GM21367 (cell line): ENCODE data around the gene IL26.

Experiments used
- ATAC-seq: cut with Tn5 transposase; IDR thresholded peaks from one replicate; pipeline ENCODE4 v1.9.1; 2021; ENCODE audit not compliant: unreplicated experiment

Gene IL26

GRCh38 chr12:68225576-68226476 lies at the start of gene IL26:
Gene IL26, minus strand, starts transcription at chr12:68225810. Its CDS starts 54 bp downstream, at chr12:68225756.
- no peak for ATAC-seq

GRCh38 chr12:68272732-68273131 lies 47.1 kb upstream of the IL26 start:
- no peak for ATAC-seq

GRCh38 chr12:68271346-68271745 lies 45.7 kb upstream of the IL26 start:
- ATAC-seq, result no peak

GRCh38 chr12:68270358-68270757 lies 44.7 kb upstream of the IL26 start:
- ATAC-seq, result no peak

- no peak for ATAC-seq
Observed at GRCh38 chr12:68269779-68270178, 44.2 kb upstream of the IL26 start.

- ATAC-seq, result no peak
Observed at GRCh38 chr12:68268967-68269366, 43.4 kb upstream of the IL26 start.

GRCh38 chr12:68267892-68268396 lies 42.3 kb upstream of the IL26 start:
- no peak for ATAC-seq

- no peak for ATAC-seq
Observed at GRCh38 chr12:68264857-68265256, 39.2 kb upstream of the IL26 start.

GRCh38 chr12:68264158-68264855 lies 38.7 kb upstream of the IL26 start:
- no peak for ATAC-seq

- ATAC-seq, result no peak
Observed at GRCh38 chr12:68263366-68263765, 37.8 kb upstream of the IL26 start.

- no peak for ATAC-seq
Observed at GRCh38 chr12:68261896-68262295, 36.3 kb upstream of the IL26 start.

- no peak for ATAC-seq
Observed at GRCh38 chr12:68260153-68260552, 34.5 kb upstream of the IL26 start.

GRCh38 chr12:68259318-68259940 lies 33.8 kb upstream of the IL26 start:
- no peak for ATAC-seq

- ATAC-seq, result no peak
Observed at GRCh38 chr12:68253504-68253903, 27.9 kb upstream of the IL26 start, which contains the start of gene IL22. Gene IL22, minus strand, starts transcription at chr12:68253604. Its CDS starts 156 bp downstream, at chr12:68253448.

- ATAC-seq, result no peak
Observed at GRCh38 chr12:68252077-68252476, 26.5 kb upstream of the IL26 start.

GRCh38 chr12:68250454-68250853 lies 24.8 kb upstream of the IL26 start:
- no peak for ATAC-seq

GRCh38 chr12:68247785-68248184 lies 22.2 kb upstream of the IL26 start:
- no peak for ATAC-seq

- no peak for ATAC-seq
Observed at GRCh38 chr12:68246350-68246749, 20.7 kb upstream of the IL26 start.

- ATAC-seq, result no peak
Observed at GRCh38 chr12:68245180-68246021, 19.8 kb upstream of the IL26 start.

GRCh38 chr12:68242777-68243176 lies 17.2 kb upstream of the IL26 start:
- no peak for ATAC-seq

GRCh38 chr12:68240975-68241374 lies 15.4 kb upstream of the IL26 start:
- ATAC-seq, result peak; percentile 97
